IMR-90 (cell line): ENCODE results near the gene PAQR5. TPM values are rescaled to one million over a fixed set of nuclear protein-coding genes. Genes with fewer than 3 reads are reported as not detected.

Source experiments
- ATAC-seq: fragments of 200-7000 bp; cut with Tn5 transposase; 2 replicates; pipeline ENCODE4 v1.9.1; 2020; ENCODE audit warnings: low read depth, mild to moderate bottlenecking, moderate library complexity
- BruUV-seq: library from RNA; stranded (reverse); fragments of 400-500 nt; replicated peaks from 2 replicates; lab custom pipeline; 2021; lab: Mats Ljungman, UMichigan
- CTCF ChIA-PET: fragments of 300-600 bp; formaldehyde crosslinking; extraction: SDS; loops from one replicate; lab custom pipeline; 2021; ENCODE audit warnings: antibody characterized with exemption; lab: Yijun Ruan, JAX
- POLR2A ChIA-PET: fragments of 300-600 bp; sonication (Branson Sonifier 250); formaldehyde crosslinking; loops from one replicate; lab custom pipeline; 2022; ENCODE audit warnings: antibody characterized with exemption; ENCODE audit not compliant: unreplicated experiment; lab: Charles Lee
- DNase-seq: peaks from one replicate; pipeline ENCODE4 v3.0.0; 2013
- H2AFZ ChIP-seq: replicated peaks from 2 replicates; pipeline ENCODE3; 2013; ENCODE audit warnings: low read length, mild to moderate bottlenecking; ENCODE audit not compliant: poor library complexity
- H2AK5ac ChIP-seq: 2 replicates; pipeline ENCODE4 v1.6.1; 2013; ENCODE audit warnings: low read depth, low read length, inconsistent platforms
- H2AK9ac ChIP-seq: replicated peaks from 2 replicates; pipeline ENCODE3; 2013; ENCODE audit warnings: mild to moderate bottlenecking, low read depth, low read length, moderate library complexity; ENCODE audit not compliant: poor library complexity
- H2BK120ac ChIP-seq: 2 replicates; pipeline ENCODE4 v1.6.1; 2013; ENCODE audit warnings: low read depth, low read length, inconsistent platforms
- H2BK15ac ChIP-seq: 3 replicates; pipeline ENCODE4 v1.6.1; 2013; ENCODE audit warnings: low read depth, low read length, inconsistent platforms
- H2BK20ac ChIP-seq: 2 replicates; pipeline ENCODE4 v1.6.1; 2013; ENCODE audit warnings: low read depth, mild to moderate bottlenecking, inconsistent platforms, low read length, moderate library complexity
- H2BK5ac ChIP-seq: 2 replicates; pipeline ENCODE4 v1.6.1; 2013; ENCODE audit warnings: mild to moderate bottlenecking, low read depth, low read length, inconsistent platforms; ENCODE audit not compliant: poor library complexity, severe bottlenecking
- H3K14ac ChIP-seq: replicated peaks from 2 replicates; pipeline ENCODE4 v1.6.1; 2013; ENCODE audit warnings: low read depth, low read length, inconsistent platforms
- H3K18ac ChIP-seq: 2 replicates; pipeline ENCODE4 v1.6.1; 2013; ENCODE audit warnings: low read depth, low read length, control low read depth
- H3K23ac ChIP-seq: 2 replicates; pipeline ENCODE4 v1.6.1; 2013; ENCODE audit warnings: low read depth, low read length, inconsistent platforms
- H3K27ac ChIP-seq: 2 replicates; pipeline ENCODE4 v1.5.1; 2013; ENCODE audit warnings: mild to moderate bottlenecking, control low read depth, low read length; ENCODE audit not compliant: insufficient read depth
- H3K27me3 ChIP-seq: 2 replicates; pipeline ENCODE4 v1.6.1; 2013; ENCODE audit warnings: low read length; ENCODE audit not compliant: control insufficient read depth, insufficient read depth
- H3K36me3 ChIP-seq: 2 replicates; pipeline ENCODE4 v1.6.1; 2013; ENCODE audit warnings: low read length, mixed read lengths; ENCODE audit not compliant: control insufficient read depth, insufficient read depth
- H3K4ac ChIP-seq: 2 replicates; pipeline ENCODE4 v1.6.1; 2013; ENCODE audit warnings: low read depth, low read length, inconsistent platforms
- H3K4me1 ChIP-seq: 2 replicates; pipeline ENCODE4 v1.6.1; 2013; ENCODE audit warnings: low read length, mixed read lengths; ENCODE audit not compliant: control insufficient read depth, insufficient read depth
- H3K4me2 ChIP-seq: 2 replicates; pipeline ENCODE4 v1.6.1; 2013; ENCODE audit warnings: low read depth, mild to moderate bottlenecking, control low read depth, low read length, moderate library complexity
- H3K4me3 ChIP-seq: 2 replicates; pipeline ENCODE4 v1.5.1; 2013; ENCODE audit warnings: low read depth, mild to moderate bottlenecking, control low read depth, low read length, moderate library complexity; ENCODE audit not compliant: insufficient read depth
- H3K56ac ChIP-seq: 2 replicates; pipeline ENCODE4 v1.6.1; 2013; ENCODE audit warnings: low read length, inconsistent platforms; ENCODE audit not compliant: insufficient read depth; ENCODE audit errors: extremely low read depth
- H3K79me1 ChIP-seq, 2 experiments: 2 replicates each; pipeline ENCODE4 v1.6.1; 2013; ENCODE audit warnings: low read length in 2 of 2, inconsistent platforms in 1 of 2, low read depth in 1 of 2
- H3K9ac ChIP-seq: 2 replicates; pipeline ENCODE4 v1.6.1; 2013; ENCODE audit warnings: low read depth, low read length, control low read depth
- H3K9me1 ChIP-seq: 2 replicates; pipeline ENCODE4 v1.6.1; 2013; ENCODE audit warnings: low read length, inconsistent platforms; ENCODE audit not compliant: insufficient read depth
- H3K9me3 ChIP-seq: 2 replicates; pipeline ENCODE4 v1.6.1; 2013; ENCODE audit warnings: low read length; ENCODE audit not compliant: control insufficient read depth, insufficient read depth
- H4K20me1 ChIP-seq: 2 replicates; pipeline ENCODE4 v1.6.1; 2013; ENCODE audit warnings: low read length, inconsistent platforms; ENCODE audit not compliant: insufficient read depth
- H4K5ac ChIP-seq: 2 replicates; pipeline ENCODE4 v1.6.1; 2013; ENCODE audit warnings: mild to moderate bottlenecking, low read depth, low read length, control low read depth
- H4K8ac ChIP-seq, 2 experiments: 2 replicates each; pipeline ENCODE4 v1.6.1; 2013; ENCODE audit warnings: low read depth in 2 of 2, low read length in 2 of 2, control low read depth in 1 of 2, inconsistent platforms in 1 of 2
- H4K91ac ChIP-seq: 2 replicates; pipeline ENCODE4 v1.6.1; 2013; ENCODE audit warnings: low read depth, low read length, inconsistent platforms; ENCODE audit not compliant: insufficient read depth
- BHLHE40 ChIP-seq: fragments of 150-350 bp; IDR thresholded peaks from 2 replicates; pipeline ENCODE4 v1.6.1; 2016; ENCODE audit warnings: mild to moderate bottlenecking, low read depth, low read length
- CEBPB ChIP-seq: IDR thresholded peaks from 2 replicates; pipeline ENCODE4 v1.6.1; 2012; ENCODE audit warnings: low read depth, low read length, improper control_type of control experiment
- FOS ChIP-seq: fragments of 150-350 bp; IDR thresholded peaks from 2 replicates; pipeline ENCODE4 v1.6.1; 2016; ENCODE audit warnings: low read depth, low read length
- MXI1 ChIP-seq: IDR thresholded peaks from 2 replicates; pipeline ENCODE4 v1.6.1; 2012; ENCODE audit warnings: low read depth, mild to moderate bottlenecking, low read length, moderate library complexity, borderline replicate concordance
- NFE2L2 ChIP-seq: fragments of 150-350 bp; IDR thresholded peaks from 2 replicates; pipeline ENCODE4 v1.6.1; 2016; ENCODE audit warnings: low read depth, mild to moderate bottlenecking, low read length
- POLR2A ChIP-seq: IDR thresholded peaks from 2 replicates; pipeline ENCODE4 v1.6.1; 2012; ENCODE audit warnings: mild to moderate bottlenecking, low read depth, low read length
- RCOR1 ChIP-seq: IDR thresholded peaks from 2 replicates; pipeline ENCODE4 v1.6.1; 2012; ENCODE audit warnings: mild to moderate bottlenecking, low read length, improper control_type of control experiment; ENCODE audit not compliant: insufficient replicate concordance
- RFX5 ChIP-seq: IDR thresholded peaks from 2 replicates; pipeline ENCODE4 v1.8.0; 2012; ENCODE audit warnings: low read depth, mild to moderate bottlenecking, low read length, moderate library complexity
- WGBS, 2 experiments: methylation state at CpG; one replicate each; pipeline versions ENCODE4 v1.1.5 to v1.1.7; 2013; ENCODE audit warnings: missing lambda C conversion rate in 2 of 2; ENCODE audit not compliant: insufficient read length in 1 of 2; ENCODE audit errors: extremely low coverage in 2 of 2; 5-methylcytosine and 5-hydroxymethylcytosine counted together
- dilution Hi-C: fragments of 300-500 bp; cut with HindIII; formaldehyde crosslinking; loops from one replicate; pipeline ENCODE4 v1.14.3; 2018; ENCODE audit warnings: low sequenced_read_pairs; ENCODE audit not compliant: unreplicated experiment
- in situ Hi-C: fragments of 300-500 bp; cut with MboI; formaldehyde crosslinking; loops from 3 replicates; pipeline ENCODE4 v1.14.3; 2019; ENCODE audit warnings: low sequenced_read_pairs, inconsistent platforms, mixed read lengths
- intact Hi-C: fragments of 100-400 bp; cut with micrococcal nuclease; formaldehyde crosslinking; loops from 2 replicates; pipeline ENCODE4 v1.10.0; 2022
- polyA plus RNA-seq, 3 experiments: library from polyadenylated mRNA; depleted of rRNA; stranded (reverse); fragments of >200 nt; gene quantifications; 2 replicates each; pipeline ENCODE4 v1.2.3, GENCODE V29; 2012; ENCODE audit warnings: low replicate concordance in 1 of 3
- total RNA-seq: library from RNA; depleted of rRNA; stranded (reverse); fragments of >200 nt; gene quantifications from 2 replicates; pipeline ENCODE4 v1.2.3, GENCODE V29; 2012
- TF ChIP-seq, protein P1 (sequence below): fragments of 150-350 bp; IDR thresholded peaks from 2 replicates; pipeline ENCODE4 v1.6.1; 2016; ENCODE audit warnings: low read depth, mild to moderate bottlenecking, low read length, moderate library complexity, borderline replicate concordance
- TF ChIP-seq, protein P2 (sequence below): fragments of 150-350 bp; IDR thresholded peaks from 2 replicates; pipeline ENCODE4 v1.6.1; 2017; ENCODE audit warnings: mild to moderate bottlenecking, antibody characterized with exemption, low read length, low read depth

The PAQR5 gene
- total and polyA plus RNA-seq, 2 of the 4 experiments (the other 2 are of a cell fraction) = 2.3 to 2.7 TPM

DNA sequence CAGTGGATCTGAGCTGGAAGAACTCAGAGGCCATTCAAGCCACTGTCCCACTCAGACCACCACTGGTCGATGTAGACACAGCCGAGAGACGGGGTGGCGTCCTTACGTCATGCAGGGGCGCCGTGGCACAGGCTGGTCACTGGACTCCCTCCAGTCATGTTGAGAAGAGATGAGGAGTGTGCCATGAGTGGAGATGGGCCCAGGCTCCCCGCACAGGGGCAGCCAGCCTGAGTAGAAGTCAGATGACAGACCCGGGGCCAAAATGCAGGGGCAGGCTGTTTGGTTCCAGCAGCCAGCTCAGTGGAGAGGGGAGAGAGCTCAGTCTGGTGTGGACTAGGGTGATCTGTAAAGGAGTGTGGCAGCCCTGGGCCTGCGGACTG, 82.0 kb downstream of the PAQR5 start:
- Histone ChIP-seq H3K23ac (no peak overlapping the region), H2AK9ac (no peak overlapping the region), H3K4me3 (no peak overlapping the region), H2BK15ac (no peak overlapping the region), H3K36me3 (no peaks in the 10 kb centered on the region), H3K9me1 (peaks cover 3% of the 10 kb centered on the region), H3K14ac (no peak overlapping the region; the same call in 1 of the 2 replicates), H2BK120ac (no peak overlapping the region), H2AFZ (no peak overlapping the region), H3K4ac (no peak overlapping the region), H2BK5ac (no peak overlapping the region), H4K8ac (no peak overlapping the region), H3K4me2 (no peak overlapping the region), H3K4me1 (no peaks in the 10 kb centered on the region), H4K91ac (no peak overlapping the region), H3K9ac (no peak overlapping the region), H3K27me3 (no peaks in the 10 kb centered on the region), H3K56ac (no peak overlapping the region), H3K9me3 (no peaks in the 10 kb centered on the region), H2BK20ac (no peak overlapping the region), H3K27ac (no peak overlapping the region), H4K5ac (no peak overlapping the region), H3K79me1 (peaks cover 0 to 2% of the 10 kb centered on the region in 2 experiments; a peak in 2 of 4 replicates), H4K20me1 (peaks cover 3% of the 10 kb centered on the region), H2AK5ac (no peak overlapping the region), H3K18ac (no peak overlapping the region)
- WGBS, 2 experiments = no CpG with 5 or more reads among the region's 10 CpGs
- TF ChIP-seq BHLHE40 = no peak
- TF ChIP-seq, protein P1, sequence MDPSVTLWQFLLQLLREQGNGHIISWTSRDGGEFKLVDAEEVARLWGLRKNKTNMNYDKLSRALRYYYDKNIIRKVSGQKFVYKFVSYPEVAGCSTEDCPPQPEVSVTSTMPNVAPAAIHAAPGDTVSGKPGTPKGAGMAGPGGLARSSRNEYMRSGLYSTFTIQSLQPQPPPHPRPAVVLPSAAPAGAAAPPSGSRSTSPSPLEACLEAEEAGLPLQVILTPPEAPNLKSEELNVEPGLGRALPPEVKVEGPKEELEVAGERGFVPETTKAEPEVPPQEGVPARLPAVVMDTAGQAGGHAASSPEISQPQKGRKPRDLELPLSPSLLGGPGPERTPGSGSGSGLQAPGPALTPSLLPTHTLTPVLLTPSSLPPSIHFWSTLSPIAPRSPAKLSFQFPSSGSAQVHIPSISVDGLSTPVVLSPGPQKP = no peak
- TF ChIP-seq FOS = no peak
- no peak for TF ChIP-seq POLR2A
- TF ChIP-seq CEBPB = no peak
- no peak for TF ChIP-seq RFX5
- TF ChIP-seq MXI1 = no peak
- TF ChIP-seq, protein P2, sequence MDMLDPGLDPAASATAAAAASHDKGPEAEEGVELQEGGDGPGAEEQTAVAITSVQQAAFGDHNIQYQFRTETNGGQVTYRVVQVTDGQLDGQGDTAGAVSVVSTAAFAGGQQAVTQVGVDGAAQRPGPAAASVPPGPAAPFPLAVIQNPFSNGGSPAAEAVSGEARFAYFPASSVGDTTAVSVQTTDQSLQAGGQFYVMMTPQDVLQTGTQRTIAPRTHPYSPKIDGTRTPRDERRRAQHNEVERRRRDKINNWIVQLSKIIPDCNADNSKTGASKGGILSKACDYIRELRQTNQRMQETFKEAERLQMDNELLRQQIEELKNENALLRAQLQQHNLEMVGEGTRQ = no peak
- TF ChIP-seq NFE2L2 = no peak
- TF ChIP-seq RCOR1 = no peak
- CTCF ChIA-PET = interaction anchor here (0.7 kb wide), 1 partner anchor 48 kb away, joined by 4 read pairs; no protein-coding TSS in a partner anchor
- BruUV-seq = no TSS peak
- ATAC-seq = no peak
- dilution Hi-C loops (no loop called here), intact Hi-C loops (no loop called here), in situ Hi-C loops (no loop called here)
- POLR2A ChIA-PET = no interaction called here
- no peak for DNase-seq
